NCI-H748 treated with DMSO at 0.1 percent for 48 hours (cell line): Measurements from ENCODE around the gene TRIM71.
"Not testable (repeated sequence)": the region's sequence is repeated elsewhere in the genome, so short reads cannot be mapped to it uniquely, and the experiment has no call there.

Experiments
- DNase-seq: peaks from one replicate; lab custom pipeline; 2025; lab: John Stamatoyannopoulos, UW

Gene TRIM71

GRCh38 chr3:32819551-32820348 is 2.0 kb downstream of the TRIM71 start:
- no peak for DNase-seq

- DNase-seq = no peak
These were observed 2.6 kb downstream of the TRIM71 start for GRCh38 chr3:32820430-32820829.

- no peak for DNase-seq
These were observed 3.3 kb downstream of the TRIM71 start for GRCh38 chr3:32820971-32821685.

- DNase-seq = no peak
These were observed 4.0 kb downstream of the TRIM71 start for GRCh38 chr3:32821686-32822296.

GRCh38 chr3:32822609-32823498 is 5.1 kb downstream of the TRIM71 start:
- DNase-seq = no peak

GRCh38 chr3:32823641-32824184 is 5.9 kb downstream of the TRIM71 start:
- DNase-seq = not testable (repeated sequence)

- no peak for DNase-seq
These were observed 8.0 kb downstream of the TRIM71 start for GRCh38 chr3:32825601-32826375.

GRCh38 chr3:32831062-32831461 is 13.3 kb downstream of the TRIM71 start:
- no peak for DNase-seq

GRCh38 chr3:32831791-32832190 is 14.0 kb downstream of the TRIM71 start:
- no peak for DNase-seq

GRCh38 chr3:32832193-32832592 is 14.4 kb downstream of the TRIM71 start:
- DNase-seq = no peak

- DNase-seq = no peak
These were observed 17.2 kb downstream of the TRIM71 start for GRCh38 chr3:32835049-32835371.

- no peak for DNase-seq
These were observed 18.2 kb downstream of the TRIM71 start for GRCh38 chr3:32835961-32836360.

GRCh38 chr3:32836601-32837000 is 18.8 kb downstream of the TRIM71 start:
- no peak for DNase-seq

- DNase-seq = no peak
These were observed 19.6 kb downstream of the TRIM71 start for GRCh38 chr3:32837366-32837765.

GRCh38 chr3:32837789-32838188 is 20.0 kb downstream of the TRIM71 start:
- no peak for DNase-seq

GRCh38 chr3:32839714-32840085 is 21.9 kb downstream of the TRIM71 start:
- no peak for DNase-seq

- no peak for DNase-seq
These were observed 22.5 kb downstream of the TRIM71 start for GRCh38 chr3:32840086-32840841.

- DNase-seq = no peak
These were observed 23.5 kb downstream of the TRIM71 start for GRCh38 chr3:32841341-32841740.

- no peak for DNase-seq
These were observed 24.2 kb downstream of the TRIM71 start for GRCh38 chr3:32841867-32842470.

GRCh38 chr3:32842531-32842931 is 24.7 kb downstream of the TRIM71 start:
- no peak for DNase-seq
